IMR-90 (cell line): ENCODE results near the gene KCP. TPM values are rescaled to one million over a fixed set of nuclear protein-coding genes. Genes with fewer than 3 reads are reported as not detected.

Experiments
- ATAC-seq: fragments of 200-7000 bp; cut with Tn5 transposase; 2 replicates; pipeline ENCODE4 v1.9.1; 2020; ENCODE audit warnings: low read depth, mild to moderate bottlenecking, moderate library complexity
- BruUV-seq: library from RNA; stranded (reverse); fragments of 400-500 nt; replicated peaks from 2 replicates; lab custom pipeline; 2021; lab: Mats Ljungman, UMichigan
- CTCF ChIA-PET: fragments of 300-600 bp; formaldehyde crosslinking; extraction: SDS; loops from one replicate; lab custom pipeline; 2021; ENCODE audit warnings: antibody characterized with exemption; lab: Yijun Ruan, JAX
- POLR2A ChIA-PET: fragments of 300-600 bp; sonication (Branson Sonifier 250); formaldehyde crosslinking; loops from one replicate; lab custom pipeline; 2022; ENCODE audit warnings: antibody characterized with exemption; ENCODE audit not compliant: unreplicated experiment; lab: Charles Lee
- DNase-seq: peaks from one replicate; pipeline ENCODE4 v3.0.0; 2013
- H2AFZ ChIP-seq: replicated peaks from 2 replicates; pipeline ENCODE3; 2013; ENCODE audit warnings: low read length, mild to moderate bottlenecking; ENCODE audit not compliant: poor library complexity
- H2AK5ac ChIP-seq: 2 replicates; pipeline ENCODE4 v1.6.1; 2013; ENCODE audit warnings: low read depth, low read length, inconsistent platforms
- H2AK9ac ChIP-seq: replicated peaks from 2 replicates; pipeline ENCODE3; 2013; ENCODE audit warnings: mild to moderate bottlenecking, low read depth, low read length, moderate library complexity; ENCODE audit not compliant: poor library complexity
- H2BK120ac ChIP-seq: 2 replicates; pipeline ENCODE4 v1.6.1; 2013; ENCODE audit warnings: low read depth, low read length, inconsistent platforms
- H2BK15ac ChIP-seq: 3 replicates; pipeline ENCODE4 v1.6.1; 2013; ENCODE audit warnings: low read depth, low read length, inconsistent platforms
- H2BK20ac ChIP-seq: 2 replicates; pipeline ENCODE4 v1.6.1; 2013; ENCODE audit warnings: low read depth, mild to moderate bottlenecking, inconsistent platforms, low read length, moderate library complexity
- H2BK5ac ChIP-seq: 2 replicates; pipeline ENCODE4 v1.6.1; 2013; ENCODE audit warnings: mild to moderate bottlenecking, low read depth, low read length, inconsistent platforms; ENCODE audit not compliant: poor library complexity, severe bottlenecking
- H3K14ac ChIP-seq: replicated peaks from 2 replicates; pipeline ENCODE4 v1.6.1; 2013; ENCODE audit warnings: low read depth, low read length, inconsistent platforms
- H3K18ac ChIP-seq: 2 replicates; pipeline ENCODE4 v1.6.1; 2013; ENCODE audit warnings: low read depth, low read length, control low read depth
- H3K23ac ChIP-seq: 2 replicates; pipeline ENCODE4 v1.6.1; 2013; ENCODE audit warnings: low read depth, low read length, inconsistent platforms
- H3K27ac ChIP-seq: 2 replicates; pipeline ENCODE4 v1.5.1; 2013; ENCODE audit warnings: mild to moderate bottlenecking, control low read depth, low read length; ENCODE audit not compliant: insufficient read depth
- H3K27me3 ChIP-seq: 2 replicates; pipeline ENCODE4 v1.6.1; 2013; ENCODE audit warnings: low read length; ENCODE audit not compliant: control insufficient read depth, insufficient read depth
- H3K36me3 ChIP-seq: 2 replicates; pipeline ENCODE4 v1.6.1; 2013; ENCODE audit warnings: low read length, mixed read lengths; ENCODE audit not compliant: control insufficient read depth, insufficient read depth
- H3K4ac ChIP-seq: 2 replicates; pipeline ENCODE4 v1.6.1; 2013; ENCODE audit warnings: low read depth, low read length, inconsistent platforms
- H3K4me1 ChIP-seq: 2 replicates; pipeline ENCODE4 v1.6.1; 2013; ENCODE audit warnings: low read length, mixed read lengths; ENCODE audit not compliant: control insufficient read depth, insufficient read depth
- H3K4me2 ChIP-seq: 2 replicates; pipeline ENCODE4 v1.6.1; 2013; ENCODE audit warnings: low read depth, mild to moderate bottlenecking, control low read depth, low read length, moderate library complexity
- H3K4me3 ChIP-seq: 2 replicates; pipeline ENCODE4 v1.5.1; 2013; ENCODE audit warnings: low read depth, mild to moderate bottlenecking, control low read depth, low read length, moderate library complexity; ENCODE audit not compliant: insufficient read depth
- H3K56ac ChIP-seq: 2 replicates; pipeline ENCODE4 v1.6.1; 2013; ENCODE audit warnings: low read length, inconsistent platforms; ENCODE audit not compliant: insufficient read depth; ENCODE audit errors: extremely low read depth
- H3K79me1 ChIP-seq, 2 experiments: 2 replicates each; pipeline ENCODE4 v1.6.1; 2013; ENCODE audit warnings: low read length in 2 of 2, inconsistent platforms in 1 of 2, low read depth in 1 of 2
- H3K9ac ChIP-seq: 2 replicates; pipeline ENCODE4 v1.6.1; 2013; ENCODE audit warnings: low read depth, low read length, control low read depth
- H3K9me1 ChIP-seq: 2 replicates; pipeline ENCODE4 v1.6.1; 2013; ENCODE audit warnings: low read length, inconsistent platforms; ENCODE audit not compliant: insufficient read depth
- H3K9me3 ChIP-seq: 2 replicates; pipeline ENCODE4 v1.6.1; 2013; ENCODE audit warnings: low read length; ENCODE audit not compliant: control insufficient read depth, insufficient read depth
- H4K20me1 ChIP-seq: 2 replicates; pipeline ENCODE4 v1.6.1; 2013; ENCODE audit warnings: low read length, inconsistent platforms; ENCODE audit not compliant: insufficient read depth
- H4K5ac ChIP-seq: 2 replicates; pipeline ENCODE4 v1.6.1; 2013; ENCODE audit warnings: mild to moderate bottlenecking, low read depth, low read length, control low read depth
- H4K8ac ChIP-seq, 2 experiments: 2 replicates each; pipeline ENCODE4 v1.6.1; 2013; ENCODE audit warnings: low read depth in 2 of 2, low read length in 2 of 2, control low read depth in 1 of 2, inconsistent platforms in 1 of 2
- H4K91ac ChIP-seq: 2 replicates; pipeline ENCODE4 v1.6.1; 2013; ENCODE audit warnings: low read depth, low read length, inconsistent platforms; ENCODE audit not compliant: insufficient read depth
- CEBPB ChIP-seq: IDR thresholded peaks from 2 replicates; pipeline ENCODE4 v1.6.1; 2012; ENCODE audit warnings: low read depth, low read length, improper control_type of control experiment
- MAFK ChIP-seq: IDR thresholded peaks from 2 replicates; pipeline ENCODE4 v1.6.1; 2012; ENCODE audit warnings: low read depth, low read length, improper control_type of control experiment
- WGBS, 2 experiments: methylation state at CpG; one replicate each; pipeline versions ENCODE4 v1.1.5 to v1.1.7; 2013; ENCODE audit warnings: missing lambda C conversion rate in 2 of 2; ENCODE audit not compliant: insufficient read length in 1 of 2; ENCODE audit errors: extremely low coverage in 2 of 2; 5-methylcytosine and 5-hydroxymethylcytosine counted together
- dilution Hi-C: fragments of 300-500 bp; cut with HindIII; formaldehyde crosslinking; loops from one replicate; pipeline ENCODE4 v1.14.3; 2018; ENCODE audit warnings: low sequenced_read_pairs; ENCODE audit not compliant: unreplicated experiment
- in situ Hi-C: fragments of 300-500 bp; cut with MboI; formaldehyde crosslinking; loops from 3 replicates; pipeline ENCODE4 v1.14.3; 2019; ENCODE audit warnings: low sequenced_read_pairs, inconsistent platforms, mixed read lengths
- intact Hi-C: fragments of 100-400 bp; cut with micrococcal nuclease; formaldehyde crosslinking; loops from 2 replicates; pipeline ENCODE4 v1.10.0; 2022
- polyA plus RNA-seq, 3 experiments: library from polyadenylated mRNA; depleted of rRNA; stranded (reverse); fragments of >200 nt; gene quantifications; 2 replicates each; pipeline ENCODE4 v1.2.3, GENCODE V29; 2012; ENCODE audit warnings: low replicate concordance in 1 of 3
- total RNA-seq: library from RNA; depleted of rRNA; stranded (reverse); fragments of >200 nt; gene quantifications from 2 replicates; pipeline ENCODE4 v1.2.3, GENCODE V29; 2012

Gene KCP
- total and polyA plus RNA-seq, 2 of the 4 experiments (the other 2 are of a cell fraction): 0.03 TPM; not detected in 1

GRCh38 chr7:128912281-128912680 lies 1.8 kb upstream of the KCP start:
- Histone ChIP-seq H2BK5ac (no peak overlapping the region), H3K14ac (no peak overlapping the region), H4K20me1 (0 out of 2 replicates have a peak, but pooled peaks cover 3% of the 10 kb centered on the region), H4K91ac (no peak overlapping the region), H3K9me1 (no peaks in the 10 kb centered on the region), H2BK120ac (no peak overlapping the region), H3K36me3 (no peaks in the 10 kb centered on the region), H3K4me1 (peaks cover 2% of the 10 kb centered on the region; the same call in 1 of the 2 replicates), H3K27ac (no peak overlapping the region), H3K4me2 (no peak overlapping the region), H3K9ac (no peak overlapping the region), H3K27me3 (peaks cover 77% of the 10 kb centered on the region), H2BK15ac (no peak overlapping the region), H3K4me3 (no peak overlapping the region), H2BK20ac (no peak overlapping the region), H4K8ac (no peak overlapping the region), H4K5ac (no peak overlapping the region), H3K23ac (no peak overlapping the region), H3K4ac (no peak overlapping the region), H3K18ac (no peak overlapping the region), H3K79me1 (no peaks in the 10 kb centered on the region), H2AK9ac (no peak overlapping the region), H2AK5ac (no peak overlapping the region), H3K56ac (no peak overlapping the region), H3K9me3 (peaks cover 5% of the 10 kb centered on the region), H2AFZ (no peak overlapping the region)
- ChIA-PET CTCF (no interaction called here), POLR2A (no interaction called here)
- DNase-seq (no peak), ATAC-seq (no peak)
- dilution Hi-C loops (no loop called here), intact Hi-C loops (no loop called here), in situ Hi-C loops (no loop called here)
- BruUV-seq: no TSS peak
- TF ChIP-seq CEBPB: no peak
- no peak for TF ChIP-seq MAFK
- no CpG with 5 or more reads among the region's 3 CpGs for WGBS, 2 experiments
